Measurements from ENCODE around the gene MAPK14.
A peak's percentile ranks its signal among the peaks of the same experiment; 100 is the strongest.

Gene MAPK14

DNA sequence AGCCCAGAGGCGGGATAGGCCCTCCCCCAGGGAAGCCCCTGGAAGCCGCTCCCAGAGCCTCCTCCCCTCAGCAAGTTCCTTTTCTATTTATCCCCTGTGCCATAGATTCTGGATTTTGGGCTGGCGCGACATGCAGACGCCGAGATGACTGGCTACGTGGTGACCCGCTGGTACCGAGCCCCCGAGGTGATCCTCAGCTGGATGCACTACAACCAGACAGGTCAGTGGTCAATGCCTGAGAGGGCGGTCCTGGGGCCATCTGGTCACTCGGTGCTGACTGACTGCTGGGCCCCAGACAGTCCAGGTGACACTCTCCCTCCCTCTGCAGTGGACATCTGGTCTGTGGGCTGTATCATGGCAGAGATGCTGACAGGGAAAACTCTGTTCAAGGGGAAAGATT is 108.9 kb downstream of the MAPK14 start:
- ATAC-seq (no peak), DNase-seq (no peak)
- Mint-ChIP-seq H3K4me1 (peaks cover 44% of the 10 kb centered on the region), H3K27ac (no peak overlapping the region), H3K9me3 (no peaks in the 10 kb centered on the region), H3K4me3 (no peak overlapping the region), H3K27me3 (no peaks in the 10 kb centered on the region)

GRCh38 chr6:36138667-36139066 is 111.1 kb downstream of the MAPK14 start:
- Mint-ChIP-seq H3K27me3 (no peaks in the 10 kb centered on the region), H3K9me3 (no peaks in the 10 kb centered on the region), H3K4me1 (peaks cover 30% of the 10 kb centered on the region), H3K27ac (no peak overlapping the region), H3K4me3 (no peak overlapping the region)
- ATAC-seq: no peak
- DNase-seq: no peak

DNA sequence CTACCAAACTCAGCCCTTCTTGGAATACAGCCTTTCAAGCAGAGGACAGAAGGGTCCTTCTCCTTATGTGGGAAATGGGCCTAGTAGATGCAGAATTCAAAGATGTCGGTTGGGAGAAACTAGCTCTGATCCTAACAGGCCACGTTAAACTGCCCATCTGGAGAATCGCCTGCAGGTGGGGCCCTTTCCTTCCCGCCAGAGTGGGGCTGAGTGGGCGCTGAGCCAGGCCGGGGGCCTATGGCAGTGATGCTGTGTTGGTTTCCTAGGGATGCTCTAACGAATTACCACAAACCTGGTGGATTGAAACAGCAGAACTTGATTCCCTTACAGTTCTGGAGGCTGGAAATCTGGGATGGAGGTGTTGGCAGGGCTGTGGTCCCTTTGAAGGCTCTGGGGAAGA is 111.8 kb downstream of the MAPK14 start:
- peaks cover 26% of the 10 kb centered on the region for H3K4me1 Mint-ChIP-seq
- H3K27me3 Mint-ChIP-seq: no peaks in the 10 kb centered on the region
- no peaks in the 10 kb centered on the region for H3K9me3 Mint-ChIP-seq
- DNase-seq (no peak), ATAC-seq (no peak)
- no peak overlapping the region for H3K27ac Mint-ChIP-seq
- no peak overlapping the region for H3K4me3 Mint-ChIP-seq

DNA sequence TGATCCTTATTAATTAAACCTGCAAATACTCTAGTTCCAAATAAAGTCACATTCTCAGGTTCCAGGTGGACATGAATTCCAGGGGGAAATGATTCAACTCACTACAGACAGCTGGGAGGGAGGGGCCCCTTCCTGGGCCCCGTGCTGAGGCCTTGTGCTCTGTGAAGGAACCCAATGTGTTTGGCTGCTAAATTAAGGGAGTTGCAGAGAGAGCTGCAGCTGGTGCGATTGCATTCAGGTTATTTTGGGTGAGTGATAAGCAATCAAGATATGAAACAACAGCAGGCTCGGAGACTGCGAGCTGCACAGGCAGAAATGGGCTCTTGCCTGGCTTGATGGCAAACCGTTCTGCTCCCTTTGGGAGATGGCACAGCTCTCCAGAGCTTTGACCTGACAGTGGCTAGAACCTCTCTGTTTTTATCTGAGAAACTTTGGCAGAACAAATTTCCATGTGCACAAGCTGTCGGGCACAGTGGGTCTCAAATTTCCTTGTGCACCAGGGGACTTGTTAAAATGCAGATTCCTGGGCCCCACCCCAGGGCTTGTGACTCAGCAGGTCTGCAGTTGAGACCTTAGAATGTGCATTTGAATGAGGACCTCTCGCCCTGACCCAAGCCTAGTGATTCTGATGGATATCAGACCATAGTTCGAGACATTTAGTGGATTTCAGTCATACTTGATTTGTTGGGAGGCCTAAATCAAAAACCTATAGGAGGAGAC is 112.5 kb downstream of the MAPK14 start:
- Mint-ChIP-seq H3K4me3 (no peak overlapping the region), H3K27me3 (no peaks in the 10 kb centered on the region), H3K9me3 (no peaks in the 10 kb centered on the region), H3K4me1 (peaks cover 26% of the 10 kb centered on the region), H3K27ac (peak overlapping the region; percentile 50 to 85)
- DNase-seq (no peak), ATAC-seq (no peak)

- H3K4me1 Mint-ChIP-seq: peaks cover 26% of the 10 kb centered on the region
- H3K27me3 Mint-ChIP-seq: no peaks in the 10 kb centered on the region
- no peaks in the 10 kb centered on the region for H3K9me3 Mint-ChIP-seq
- DNase-seq (no peak), ATAC-seq (peak; percentile 82)
- H3K27ac Mint-ChIP-seq: no peak overlapping the region
- no peak overlapping the region for H3K4me3 Mint-ChIP-seq
Measured at GRCh38 chr6:36141091-36141490, 113.5 kb downstream of the MAPK14 start.

- no peak overlapping the region for H3K27ac Mint-ChIP-seq
- no peaks in the 10 kb centered on the region for H3K27me3 Mint-ChIP-seq
- no peak for ATAC-seq
- no peak for DNase-seq
- H3K9me3 Mint-ChIP-seq: no peaks in the 10 kb centered on the region
- H3K4me3 Mint-ChIP-seq: no peak overlapping the region
- peaks cover 29% of the 10 kb centered on the region for H3K4me1 Mint-ChIP-seq
Measured at GRCh38 chr6:36141961-36142360, 114.4 kb downstream of the MAPK14 start.

GRCh38 chr6:36142971-36143838 is 115.6 kb downstream of the MAPK14 start:
- ATAC-seq (no peak), DNase-seq (no peak)
- Mint-ChIP-seq H3K9me3 (peaks cover under 1 to 7% of the 10 kb centered on the region in 2 donors), H3K27ac (no peak overlapping the region), H3K4me1 (peaks cover 37% of the 10 kb centered on the region), H3K27me3 (no peaks in the 10 kb centered on the region), H3K4me3 (no peak overlapping the region)

DNA sequence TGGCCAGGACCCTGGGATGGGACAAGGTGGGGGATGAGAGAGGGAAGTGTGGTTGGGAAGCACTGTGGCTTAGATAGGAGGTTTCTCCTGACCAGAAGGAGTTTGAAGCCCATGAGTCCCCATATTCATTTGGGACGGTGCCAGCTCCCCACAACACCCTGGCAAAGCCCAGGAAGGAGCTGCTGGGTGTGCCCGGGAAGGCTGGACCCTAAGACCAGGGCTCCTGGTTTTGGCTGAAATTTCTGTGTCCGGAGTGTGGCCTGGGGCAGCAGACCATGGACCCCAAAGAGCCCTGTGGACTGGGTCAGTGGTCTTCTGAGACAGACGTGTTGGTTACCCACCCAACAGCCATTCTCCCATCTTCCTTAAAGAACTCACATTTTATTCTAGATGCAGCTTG is 117.9 kb downstream of the MAPK14 start:
- Mint-ChIP-seq H3K9me3 (peaks cover 4 to 15% of the 10 kb centered on the region in 2 donors), H3K4me3 (no peak overlapping the region), H3K4me1 (peaks cover 27% of the 10 kb centered on the region), H3K27me3 (no peaks in the 10 kb centered on the region), H3K27ac (no peak overlapping the region)
- no peak for DNase-seq
- ATAC-seq: no peak

DNA sequence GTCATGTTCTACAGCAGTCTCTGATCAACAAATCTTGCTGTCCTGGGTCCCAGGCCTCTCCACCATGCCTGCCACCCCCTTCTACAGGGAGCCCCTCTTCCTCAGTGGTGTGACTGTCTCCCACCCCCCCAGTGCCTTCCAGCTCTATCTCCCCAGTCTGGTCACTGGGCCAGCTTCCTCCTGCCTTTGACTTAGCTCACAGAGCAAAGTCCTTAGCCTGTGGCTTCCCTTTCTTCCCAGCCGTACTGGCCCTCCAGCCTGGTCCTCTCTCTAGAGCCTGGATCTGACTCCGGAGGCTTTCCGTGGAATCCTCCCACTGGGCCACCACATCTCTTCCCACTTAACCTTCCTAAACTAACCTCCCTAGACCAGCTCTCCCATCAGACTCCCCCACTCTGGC is 119.7 kb downstream of the MAPK14 start:
- H3K27me3 Mint-ChIP-seq: no peaks in the 10 kb centered on the region
- no peak for ATAC-seq
- DNase-seq: no peak
- H3K4me1 Mint-ChIP-seq: peaks cover 11% of the 10 kb centered on the region
- no peak overlapping the region for H3K4me3 Mint-ChIP-seq
- peaks cover 4 to 15% of the 10 kb centered on the region in 2 donors for H3K9me3 Mint-ChIP-seq
- peak overlapping the region in 1 of 2 donors; percentile 5 for H3K27ac Mint-ChIP-seq

- H3K4me3 Mint-ChIP-seq: no peak overlapping the region
- no peak overlapping the region for H3K27ac Mint-ChIP-seq
- H3K9me3 Mint-ChIP-seq: peaks cover 11 to 15% of the 10 kb centered on the region in 2 donors
- no peaks in the 10 kb centered on the region for H3K27me3 Mint-ChIP-seq
- peaks cover 11% of the 10 kb centered on the region for H3K4me1 Mint-ChIP-seq
- ATAC-seq: no peak
- DNase-seq: no peak
Measured at GRCh38 chr6:36149476-36149875, 121.9 kb downstream of the MAPK14 start.

GRCh38 chr6:36150283-36150682 is 122.7 kb downstream of the MAPK14 start:
- DNase-seq (no peak), ATAC-seq (no peak)
- H3K9me3 Mint-ChIP-seq: peaks cover 12 to 15% of the 10 kb centered on the region in 2 donors
- peaks cover 11% of the 10 kb centered on the region for H3K4me1 Mint-ChIP-seq
- H3K27ac Mint-ChIP-seq: no peak overlapping the region
- no peak overlapping the region for H3K4me3 Mint-ChIP-seq
- no peaks in the 10 kb centered on the region for H3K27me3 Mint-ChIP-seq

- ATAC-seq: no peak
- H3K4me1 Mint-ChIP-seq: no peaks in the 10 kb centered on the region
- DNase-seq: no peak
- no peak overlapping the region for H3K4me3 Mint-ChIP-seq
- no peaks in the 10 kb centered on the region for H3K27me3 Mint-ChIP-seq
- peaks cover 11 to 18% of the 10 kb centered on the region in 2 donors for H3K9me3 Mint-ChIP-seq
- H3K27ac Mint-ChIP-seq: no peak overlapping the region
Measured at GRCh38 chr6:36154286-36154685, 126.7 kb downstream of the MAPK14 start.

- peaks cover 11 to 23% of the 10 kb centered on the region in 2 donors for H3K9me3 Mint-ChIP-seq
- ATAC-seq (no peak), DNase-seq (no peak)
- H3K27ac Mint-ChIP-seq: no peak overlapping the region
- H3K27me3 Mint-ChIP-seq: no peaks in the 10 kb centered on the region
- H3K4me3 Mint-ChIP-seq: no peak overlapping the region
- no peaks in the 10 kb centered on the region for H3K4me1 Mint-ChIP-seq
Measured at GRCh38 chr6:36155662-36156061, 128.1 kb downstream of the MAPK14 start.

- ATAC-seq: no peak
- Mint-ChIP-seq H3K9me3 (peaks cover 11 to 16% of the 10 kb centered on the region in 2 donors), H3K27ac (no peak overlapping the region), H3K4me3 (no peak overlapping the region), H3K4me1 (no peaks in the 10 kb centered on the region), H3K27me3 (no peaks in the 10 kb centered on the region)
- no peak for DNase-seq
Measured at GRCh38 chr6:36160147-36160760, 132.6 kb downstream of the MAPK14 start.

Data from stimulated activated naive CD8-positive, alpha-beta T cell treated with anti-CD3 and anti-CD28 coated beads, Interleukin-15, amount 100 ng/mL, for 72 hours (primary cell).